Tibial nerve (tissue), 4 donors: Measurements from ENCODE around the gene COL9A3. TPM values are rescaled to one million over a fixed set of nuclear protein-coding genes. Genes with fewer than 3 reads are reported as not detected.
"Not testable (repeated sequence)": the region's sequence is repeated elsewhere in the genome, so short reads cannot be mapped to it uniquely, and the experiment has no call there.

Experiments
- DNase-seq, 2 donors: peaks; one replicate each; pipeline ENCODE4 v3.0.0-alpha.2; 2019; ENCODE audit warnings: low spot score in 2 of 2
- H3K27ac ChIP-seq, 4 donors: fragments of 200-600 bp; sonication (generic) in 3 of 4; one replicate each; pipeline ENCODE4 v1.5.1; 2017 to 2019; ENCODE audit warnings: mild to moderate bottlenecking in 1 of 4
- H3K27me3 ChIP-seq, 2 donors: fragments of 200-600 bp; sonication (generic) in 1 of 2; one replicate each; pipeline versions ENCODE4 v1.5.1 to v1.6.0; 2017 to 2019
- H3K36me3 ChIP-seq, 3 donors: fragments of 200-600 bp; sonication (generic); one replicate each; pipeline ENCODE4 v1.5.1; 2018 to 2019
- H3K4me1 ChIP-seq, 4 donors: fragments of 200-600 bp; sonication (generic) in 3 of 4; one replicate each; pipeline ENCODE4 v1.5.1; 2017 to 2019
- H3K4me3 ChIP-seq, 4 donors: fragments of 200-600 bp; sonication (generic) in 3 of 4; one replicate each; pipeline ENCODE4 v1.5.1; 2017 to 2019; ENCODE audit warnings: mild to moderate bottlenecking in 1 of 4, moderate library complexity in 1 of 4
- H3K9me3 ChIP-seq, 4 donors: fragments of 200-600 bp; sonication (generic) in 3 of 4; one replicate each; pipeline ENCODE4 v1.5.1; 2017 to 2019
- EP300 ChIP-seq, 2 donors: sonication (generic); formaldehyde crosslinking; IDR thresholded peaks; one replicate each; pipeline ENCODE4 v1.6.1; 2017; ENCODE audit warnings: antibody characterized with exemption in 2 of 2, mild to moderate bottlenecking in 1 of 2
- POLR2A ChIP-seq, 2 donors: fragments of 450-650 bp; IDR thresholded peaks; one replicate each; pipeline ENCODE4 v1.6.1; 2017; ENCODE audit warnings: antibody characterized with exemption in 2 of 2, mild to moderate bottlenecking in 2 of 2, moderate library complexity in 2 of 2
- WGBS, 2 donors: methylation state at CpG; one replicate each; pipeline ENCODE4 v1.1.5; 2018; 5-methylcytosine and 5-hydroxymethylcytosine counted together
- total RNA-seq, 4 donors: library from RNA; depleted of rRNA; stranded (reverse); fragments of >200 nt; gene quantifications; one replicate each; pipeline ENCODE4 v1.1.0, GENCODE V29; 2016
- TF ChIP-seq, protein P1 (sequence below), 5 experiments: fragments of 200-600 bp in 3 of 5; fragments of 450-650 bp in 2 of 5; sonication (generic) in 3 of 5; IDR thresholded peaks; one replicate each; pipeline ENCODE4 v1.5.1; 2016 to 2019; ENCODE audit warnings: antibody characterized with exemption in 5 of 5, mild to moderate bottlenecking in 3 of 5, moderate library complexity in 2 of 5

The COL9A3 gene
- total RNA-seq, 4 donors from 2014 or later: 51.3 to 81.2 (median 63.5) TPM

DNA sequence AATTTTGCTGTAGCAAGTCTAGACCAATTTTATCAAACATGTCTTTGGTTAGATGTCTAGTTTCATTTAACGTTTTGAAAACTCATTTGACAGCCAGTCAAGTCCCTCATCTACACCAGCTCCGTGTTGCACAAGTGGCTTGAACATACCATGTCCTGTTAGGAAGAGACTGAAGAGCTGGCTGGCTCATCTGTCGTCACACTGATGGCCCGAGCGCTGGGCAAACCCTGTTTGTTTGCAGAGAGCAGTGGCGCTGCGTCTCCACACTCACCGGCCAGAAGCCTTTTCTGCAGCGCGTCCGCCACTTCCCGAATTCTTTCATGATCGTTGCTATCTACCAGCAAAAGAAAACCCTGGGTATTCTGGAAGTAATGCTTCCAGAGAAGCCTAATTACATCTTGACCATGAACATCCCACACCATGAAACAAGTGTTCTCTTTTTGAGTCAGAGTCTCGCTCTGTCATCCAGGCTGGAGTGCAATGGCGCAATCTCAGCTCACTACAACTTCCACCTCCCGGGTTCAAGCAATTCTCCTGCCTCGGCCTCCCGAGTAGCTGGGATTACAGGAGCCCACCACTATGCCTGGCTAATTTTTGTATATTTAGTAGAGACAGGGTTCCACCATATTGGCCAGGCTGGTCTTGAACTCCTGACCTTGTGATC, 55.5 kb downstream of the COL9A3 start:
- Histone ChIP-seq H3K27ac (no peak overlapping the region), H3K4me1 (peaks cover 0 to 20% (median 12%) of the 10 kb centered on the region in 4 donors), H3K4me3 (no peak overlapping the region), H3K36me3 (no peaks in the 10 kb centered on the region), H3K9me3 (no peaks in the 10 kb centered on the region), H3K27me3 (no peaks in the 10 kb centered on the region)
- WGBS, 2 donors: 85 to 89% methylated on average over 18 of the region's 18 CpGs
- TF ChIP-seq, protein P1, sequence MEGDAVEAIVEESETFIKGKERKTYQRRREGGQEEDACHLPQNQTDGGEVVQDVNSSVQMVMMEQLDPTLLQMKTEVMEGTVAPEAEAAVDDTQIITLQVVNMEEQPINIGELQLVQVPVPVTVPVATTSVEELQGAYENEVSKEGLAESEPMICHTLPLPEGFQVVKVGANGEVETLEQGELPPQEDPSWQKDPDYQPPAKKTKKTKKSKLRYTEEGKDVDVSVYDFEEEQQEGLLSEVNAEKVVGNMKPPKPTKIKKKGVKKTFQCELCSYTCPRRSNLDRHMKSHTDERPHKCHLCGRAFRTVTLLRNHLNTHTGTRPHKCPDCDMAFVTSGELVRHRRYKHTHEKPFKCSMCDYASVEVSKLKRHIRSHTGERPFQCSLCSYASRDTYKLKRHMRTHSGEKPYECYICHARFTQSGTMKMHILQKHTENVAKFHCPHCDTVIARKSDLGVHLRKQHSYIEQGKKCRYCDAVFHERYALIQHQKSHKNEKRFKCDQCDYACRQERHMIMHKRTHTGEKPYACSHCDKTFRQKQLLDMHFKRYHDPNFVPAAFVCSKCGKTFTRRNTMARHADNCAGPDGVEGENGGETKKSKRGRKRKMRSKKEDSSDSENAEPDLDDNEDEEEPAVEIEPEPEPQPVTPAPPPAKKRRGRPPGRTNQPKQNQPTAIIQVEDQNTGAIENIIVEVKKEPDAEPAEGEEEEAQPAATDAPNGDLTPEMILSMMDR (IDR thresholded peaks at IDR 0.05): no peak
- TF ChIP-seq EP300 (IDR thresholded peaks at IDR 0.05) (no peak), POLR2A (IDR thresholded peaks at IDR 0.05) (no peak)
- DNase-seq: no peak

DNA sequence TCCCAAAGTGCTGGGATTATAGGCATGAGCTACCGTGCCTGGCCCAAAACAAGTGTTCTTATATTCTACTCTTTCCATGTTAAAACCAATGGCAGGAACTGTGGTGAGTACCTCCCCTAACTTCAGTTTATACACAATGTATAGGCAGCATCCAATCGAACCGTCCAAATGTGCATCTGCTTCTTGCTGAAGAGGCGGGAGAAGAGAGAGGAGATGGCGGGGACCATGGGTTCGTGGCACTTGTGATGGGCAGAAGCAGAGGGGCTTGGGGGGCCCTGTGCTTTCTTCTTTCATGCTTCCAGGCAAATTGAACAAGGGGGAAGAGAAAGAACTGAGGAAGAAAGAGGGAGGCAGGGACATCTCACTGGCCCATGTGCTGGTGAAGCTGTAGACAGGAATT, 56.0 kb downstream of the COL9A3 start:
- H3K4me1 ChIP-seq: peaks cover 0 to 23% (median 13%) of the 10 kb centered on the region in 4 donors
- no peaks in the 10 kb centered on the region for H3K27me3 ChIP-seq
- DNase-seq: no peak
- WGBS, 2 donors: 96 to 97% methylated on average over 6 of the region's 6 CpGs
- no peaks in the 10 kb centered on the region for H3K36me3 ChIP-seq
- no peaks in the 10 kb centered on the region for H3K9me3 ChIP-seq
- no peak overlapping the region for H3K27ac ChIP-seq
- TF ChIP-seq EP300 (IDR thresholded peaks at IDR 0.05) (no peak), POLR2A (IDR thresholded peaks at IDR 0.05) (no peak)
- TF ChIP-seq, protein P1 (IDR thresholded peaks at IDR 0.05): no peak
- H3K4me3 ChIP-seq: no peak overlapping the region

DNA sequence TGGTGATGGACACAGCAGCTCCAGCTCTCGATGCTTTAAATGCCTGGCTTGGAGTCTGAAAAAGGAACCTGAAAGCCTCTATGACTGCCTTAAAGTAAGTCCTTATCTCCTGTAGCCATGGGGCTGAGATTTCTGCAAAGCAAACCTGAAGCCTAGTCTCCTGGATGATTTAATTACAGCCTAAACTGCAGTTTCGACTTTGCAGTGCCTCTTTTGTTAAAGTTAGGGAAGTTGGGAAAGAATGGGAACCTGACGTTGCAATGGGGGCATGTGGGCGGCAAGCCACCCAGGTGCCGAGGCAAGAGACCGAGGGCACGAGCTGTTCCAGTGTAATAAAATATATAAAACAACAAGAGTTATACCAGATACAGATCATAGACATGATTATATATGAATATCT, 56.4 kb downstream of the COL9A3 start:
- H3K4me3 ChIP-seq: no peak overlapping the region
- 77% methylated on average over 7 of the region's 7 CpGs for WGBS, 2 donors
- no peaks in the 10 kb centered on the region for H3K36me3 ChIP-seq
- H3K9me3 ChIP-seq: no peaks in the 10 kb centered on the region
- no peak for DNase-seq
- TF ChIP-seq POLR2A (IDR thresholded peaks at IDR 0.05): no peak
- TF ChIP-seq EP300 (IDR thresholded peaks at IDR 0.05): no peak
- TF ChIP-seq, protein P1 (IDR thresholded peaks at IDR 0.05): no peak
- H3K4me1 ChIP-seq: peaks cover 0 to 23% (median 13%) of the 10 kb centered on the region in 4 donors
- H3K27ac ChIP-seq: no peak overlapping the region
- no peaks in the 10 kb centered on the region for H3K27me3 ChIP-seq

DNA sequence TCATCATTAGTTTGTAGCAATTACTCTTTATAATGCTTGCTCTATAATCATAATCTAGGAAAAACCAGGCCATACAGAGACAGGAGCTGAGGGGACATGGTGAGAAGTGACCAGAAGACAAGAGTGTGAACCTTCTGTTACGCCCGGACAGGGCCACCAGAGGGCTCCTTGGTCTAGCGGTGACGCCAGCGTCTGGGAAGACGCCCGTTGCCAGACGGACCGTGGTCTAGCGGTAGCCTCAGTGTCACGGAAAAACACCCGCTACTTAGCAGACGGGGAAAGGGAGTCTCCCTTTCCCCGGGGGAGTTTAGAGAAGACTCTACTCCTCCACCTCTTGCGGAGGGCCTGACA, 56.8 kb downstream of the COL9A3 start:
- 4 to 6% methylated on average over 14 to 15 of the region's 15 CpGs for WGBS, 2 donors
- peak overlapping the region in 2 of 4 donors; percentile 15 to 40 for H3K27ac ChIP-seq

DNA sequence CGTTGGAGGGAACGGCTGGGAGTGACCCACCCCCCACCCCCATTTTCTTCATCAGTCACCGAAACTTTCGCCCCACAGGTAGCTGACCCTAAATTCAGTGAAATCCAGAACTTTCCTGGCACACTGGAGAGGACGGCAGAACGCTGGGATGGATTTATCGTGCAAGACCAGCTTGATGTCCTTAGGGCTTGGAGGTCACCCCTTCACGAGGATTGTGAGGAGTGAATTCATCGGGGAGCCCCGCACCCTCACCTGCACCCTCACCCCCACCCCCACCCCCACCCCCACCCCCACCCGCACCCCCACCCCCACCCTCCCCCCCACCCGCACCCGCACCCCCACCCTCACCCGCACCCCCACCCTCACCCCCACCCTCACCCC, 58.1 kb downstream of the COL9A3 start:
- no peak overlapping the region for H3K4me3 ChIP-seq
- no peaks in the 10 kb centered on the region for H3K9me3 ChIP-seq
- no peak for TF ChIP-seq EP300 (IDR thresholded peaks at IDR 0.05)
- TF ChIP-seq, protein P1 (IDR thresholded peaks at IDR 0.05): no peak
- TF ChIP-seq POLR2A (IDR thresholded peaks at IDR 0.05): no peak
- peaks cover 0 to 23% (median 13%) of the 10 kb centered on the region in 4 donors for H3K4me1 ChIP-seq
- DNase-seq: no peak
- 83 to 92% methylated on average over 8 to 10 of the region's 14 CpGs for WGBS, 2 donors
- H3K27ac ChIP-seq: no peak overlapping the region
- H3K36me3 ChIP-seq: peaks cover 0 to 10% (median 0%) of the 10 kb centered on the region in 3 donors
- H3K27me3 ChIP-seq: no peaks in the 10 kb centered on the region

More for the DNA sequence above, 56.8 kb downstream of the COL9A3 start:
- H3K9me3 ChIP-seq, H3K36me3 ChIP-seq, H3K4me3 ChIP-seq, H3K27me3 ChIP-seq: not testable (repeated sequence)
- TF ChIP-seq, protein P1 (IDR thresholded peaks at IDR 0.05): peak; percentile 47 to 72 (median 51)
- H3K4me1 ChIP-seq: peaks cover 0 to 23% (median 13%) of the 10 kb centered on the region in 4 donors
- DNase-seq: peak; percentile 59 to 70
